T-helper 9 cell (primary cell): Measurements from ENCODE around the gene KIF2B.
"Not testable (repeated sequence)": the region's sequence is repeated elsewhere in the genome, so short reads cannot be mapped to it uniquely, and the experiment has no call there.

Source experiments
- DNase-seq: peaks from one replicate; pipeline ENCODE4 v3.0.0-alpha.2; 2020
- total RNA-seq, 2 donors: gene quantifications; one replicate each; lab custom pipeline; 2026; lab: John Stamatoyannopoulos, UW

Gene KIF2B
- 0 reads per million in 2 donors for total RNA-seq

GRCh38 chr17:53822764-53823163 is at the start of gene KIF2B:
TSS of gene KIF2B (plus strand) at chr17:53822927. CDS start at chr17:53823034, 107 bp downstream.
- no peak for DNase-seq

- no peak for DNase-seq
Measured at GRCh38 chr17:53780320-53780719, 42.4 kb upstream of the KIF2B start.

GRCh38 chr17:53791551-53791950 is 31.2 kb upstream of the KIF2B start:
- DNase-seq: no peak

- no peak for DNase-seq
Measured at GRCh38 chr17:53792451-53792850, 30.3 kb upstream of the KIF2B start.

- no peak for DNase-seq
Measured at GRCh38 chr17:53792997-53793396, 29.7 kb upstream of the KIF2B start.

GRCh38 chr17:53794875-53795274 is 27.9 kb upstream of the KIF2B start:
- no peak for DNase-seq

GRCh38 chr17:53796642-53797041 is 26.1 kb upstream of the KIF2B start:
- DNase-seq: no peak

- DNase-seq: no peak
Measured at GRCh38 chr17:53797501-53797900, 25.2 kb upstream of the KIF2B start.

GRCh38 chr17:53804437-53804836 is 18.3 kb upstream of the KIF2B start:
- no peak for DNase-seq

- DNase-seq: no peak
Measured at GRCh38 chr17:53806473-53806872, 16.3 kb upstream of the KIF2B start.

GRCh38 chr17:53807286-53807685 is 15.4 kb upstream of the KIF2B start:
- no peak for DNase-seq

GRCh38 chr17:53818271-53818670 is 4.5 kb upstream of the KIF2B start:
- DNase-seq: no peak

GRCh38 chr17:53818929-53819328 is 3.8 kb upstream of the KIF2B start:
- no peak for DNase-seq

GRCh38 chr17:53819956-53820355 is 2.8 kb upstream of the KIF2B start:
- no peak for DNase-seq

- DNase-seq: no peak
Measured at GRCh38 chr17:53823341-53824050, 769 bp downstream of the KIF2B start.

GRCh38 chr17:53834771-53835170 is 12.0 kb downstream of the KIF2B start:
- not testable (repeated sequence) for DNase-seq

- no peak for DNase-seq
Measured at GRCh38 chr17:53837131-53837530, 14.4 kb downstream of the KIF2B start.

- DNase-seq: no peak
Measured at GRCh38 chr17:53844491-53845107, 21.9 kb downstream of the KIF2B start.

GRCh38 chr17:53871128-53871527 is 48.4 kb downstream of the KIF2B start:
- DNase-seq: not testable (repeated sequence)
